GM23338 (cell line): ENCODE data around the gene BACH1. TPM values are rescaled to one million over a fixed set of nuclear protein-coding genes. Genes with fewer than 3 reads are reported as not detected.

Experiments used
- ATAC-seq: fragments of 200-7000 bp; cut with Tn5 transposase; 3 replicates; pipeline ENCODE4 v1.9.1; 2020
- DNase-seq: peaks from one replicate; pipeline ENCODE4 v3.0.0-alpha.2; 2015; ENCODE audit warnings: low spot score
- H2AFZ ChIP-seq: fragments of 200-600 bp; sonication (generic); 2 replicates; pipeline ENCODE4 v1.8.0; 2016; ENCODE audit warnings: antibody characterized with exemption, mild to moderate bottlenecking, moderate library complexity
- H3F3A ChIP-seq: fragments of 200-600 bp; sonication (generic); replicated peaks from 2 replicates; pipeline ENCODE4 v1.8.0; 2017; ENCODE audit warnings: antibody characterized with exemption, mixed run types, low read depth
- H3K27ac ChIP-seq: fragments of 200-600 bp; sonication (generic); 2 replicates; pipeline ENCODE4 v1.6.1; 2016; ENCODE audit warnings: low read depth
- H3K27me3 ChIP-seq: fragments of 200-600 bp; sonication (generic); 2 replicates; pipeline ENCODE4 v1.8.0; 2016; ENCODE audit warnings: mild to moderate bottlenecking, mixed run types, moderate library complexity; ENCODE audit not compliant: insufficient read depth
- H3K36me3 ChIP-seq: fragments of 200-600 bp; sonication (generic); 2 replicates; pipeline ENCODE4 v1.8.0; 2016; ENCODE audit warnings: mild to moderate bottlenecking; ENCODE audit not compliant: insufficient read depth
- H3K4me1 ChIP-seq: fragments of 200-600 bp; sonication (generic); 2 replicates; pipeline ENCODE4 v1.8.0; 2016; ENCODE audit warnings: mild to moderate bottlenecking, moderate library complexity; ENCODE audit not compliant: insufficient read depth
- H3K4me2 ChIP-seq: fragments of 200-600 bp; sonication (generic); 2 replicates; pipeline ENCODE4 v1.7.1; 2017; ENCODE audit warnings: mixed run types
- H3K4me3 ChIP-seq: fragments of 200-600 bp; sonication (generic); 2 replicates; pipeline ENCODE4 v1.6.1; 2016; ENCODE audit warnings: mixed run types
- H3K79me2 ChIP-seq: fragments of 200-600 bp; sonication (generic); replicated peaks from 2 replicates; pipeline ENCODE4 v1.8.0; 2017; ENCODE audit warnings: mild to moderate bottlenecking; ENCODE audit not compliant: insufficient read depth
- H3K9me2 ChIP-seq: fragments of 200-600 bp; sonication (generic); 2 replicates; pipeline ENCODE4 v1.8.0; 2017; ENCODE audit not compliant: insufficient read depth
- H4K20me1 ChIP-seq: fragments of 200-600 bp; sonication (generic); replicated peaks from 2 replicates; pipeline ENCODE4 v1.8.0; 2017; ENCODE audit warnings: mild to moderate bottlenecking; ENCODE audit not compliant: insufficient read depth
- H3K27ac Mint-ChIP-seq: 2 replicates; pipeline ENCODE4 v1.8.0; 2020; ENCODE audit warnings: inconsistent platforms, mild to moderate bottlenecking, moderate library complexity, mixed read lengths
- H3K27me3 Mint-ChIP-seq: 3 replicates; pipeline ENCODE4 v1.8.0; 2022; ENCODE audit warnings: low read depth, mild to moderate bottlenecking, moderate library complexity, mixed read lengths, inconsistent platforms; ENCODE audit not compliant: insufficient read depth, poor library complexity
- H3K36me3 Mint-ChIP-seq: 3 replicates; pipeline ENCODE4 v1.8.0; 2021; ENCODE audit warnings: low read depth, mild to moderate bottlenecking, inconsistent platforms, moderate library complexity, mixed read lengths
- H3K4me1 Mint-ChIP-seq: 3 replicates; pipeline ENCODE4 v1.8.0; 2020; ENCODE audit warnings: mild to moderate bottlenecking, inconsistent platforms, mixed read lengths
- H3K4me3 Mint-ChIP-seq: 3 replicates; pipeline ENCODE4 v1.8.0; 2021; ENCODE audit warnings: moderate library complexity, mild to moderate bottlenecking, inconsistent platforms, mixed read lengths
- H3K9me3 Mint-ChIP-seq: 3 replicates; pipeline ENCODE4 v1.8.0; 2020; ENCODE audit warnings: moderate library complexity, mild to moderate bottlenecking, inconsistent platforms, mixed read lengths
- CREB1 ChIP-seq: fragments of 250-450 bp; sonication (Bioruptor Pico); IDR thresholded peaks from 2 replicates; pipeline ENCODE4 v1.5.0; 2020; ENCODE audit warnings: low read depth, mild to moderate bottlenecking, moderate library complexity
- ETS1 ChIP-seq: IDR thresholded peaks from 2 replicates; pipeline ENCODE4 v1.6.1; 2016; ENCODE audit warnings: antibody characterized with exemption
- EZH2 ChIP-seq: fragments of 200-600 bp; sonication (generic); IDR thresholded peaks from one replicate; pipeline ENCODE4 v1.8.0; 2017; ENCODE audit warnings: antibody characterized with exemption, mild to moderate bottlenecking, low read depth; ENCODE audit not compliant: unreplicated experiment
- EZH2phosphoT487 ChIP-seq: fragments of 200-600 bp; sonication (generic); IDR thresholded peaks from one replicate; pipeline ENCODE4 v1.8.1; 2018; ENCODE audit warnings: antibody characterized with exemption; ENCODE audit not compliant: unreplicated experiment
- JUNB ChIP-seq: IDR thresholded peaks from one replicate; pipeline ENCODE4 v1.6.1; 2016; ENCODE audit warnings: antibody characterized with exemption; ENCODE audit not compliant: unreplicated experiment
- NANOG ChIP-seq: IDR thresholded peaks from 2 replicates; pipeline ENCODE4 v1.6.1; 2016; ENCODE audit warnings: antibody characterized with exemption, borderline replicate concordance
- POLR2AphosphoS5 ChIP-seq: IDR thresholded peaks from 2 replicates; pipeline ENCODE4 v1.6.1; 2016; ENCODE audit warnings: antibody characterized with exemption, low read depth
- STAT1 ChIP-seq: IDR thresholded peaks from one replicate; pipeline ENCODE4 v1.6.1; 2016; ENCODE audit warnings: antibody characterized with exemption; ENCODE audit not compliant: unreplicated experiment
- ZNF114 ChIP-seq: fragments of 250-450 bp; sonication (Bioruptor Pico); IDR thresholded peaks from 2 replicates; pipeline ENCODE4 v1.5.0; 2020; ENCODE audit warnings: mild to moderate bottlenecking, moderate library complexity
- ZNF331 ChIP-seq: fragments of 250-450 bp; sonication (Bioruptor Pico); IDR thresholded peaks from 2 replicates; pipeline ENCODE4 v1.5.0; 2020; ENCODE audit warnings: low read depth, mild to moderate bottlenecking, moderate library complexity
- polyA plus RNA-seq: library from polyadenylated mRNA; unstranded; fragments of >200 nt; fragmentation: Nextera tagmentation; extraction: Ambion mirVana; gene quantifications from 2 replicates; pipeline ENCODE4 v1.2.1, GENCODE V29; 2016
- total RNA-seq: library from RNA; depleted of rRNA; stranded (reverse); fragments of >200 nt; shearing (Covaris generic); gene quantifications from 2 replicates; pipeline ENCODE4 v1.2.3, GENCODE V29; 2014
- TF ChIP-seq, protein P1 (sequence below): fragments of 250-450 bp; sonication (Bioruptor Pico); IDR thresholded peaks from 2 replicates; pipeline ENCODE4 v1.5.0; 2020; ENCODE audit warnings: mild to moderate bottlenecking, moderate library complexity
- TF ChIP-seq, protein P2 (sequence below): IDR thresholded peaks from one replicate; pipeline ENCODE4 v1.6.1; 2018; ENCODE audit warnings: antibody characterized with exemption; ENCODE audit not compliant: unreplicated experiment

The BACH1 gene
- total and polyA plus RNA-seq, 2 experiments from 2014 or later, result 18.9 to 41.2 TPM

- H3K27ac ChIP-seq, result no peak overlapping the region
- Mint-ChIP-seq H3K9me3 (no peaks in the 10 kb centered on the region), H3K27me3 (peaks cover 3% of the 10 kb centered on the region), H3K27ac (no peak overlapping the region), H3K4me1 (peaks cover 56% of the 10 kb centered on the region), H3K36me3 (no peaks in the 10 kb centered on the region; the same call in 2 of the 3 replicates), H3K4me3 (no peak overlapping the region)
- H2AFZ ChIP-seq, result no peak overlapping the region
- no peak for ATAC-seq
- no peaks in the 10 kb centered on the region for H3K27me3 ChIP-seq
- H3K36me3 ChIP-seq, result no peaks in the 10 kb centered on the region
- no peak overlapping the region for H3K4me3 ChIP-seq
- H3F3A ChIP-seq, result no peaks in the 10 kb centered on the region
- peaks cover 54% of the 10 kb centered on the region for H4K20me1 ChIP-seq
- TF ChIP-seq JUNB, result no peak
- TF ChIP-seq, protein P1, sequence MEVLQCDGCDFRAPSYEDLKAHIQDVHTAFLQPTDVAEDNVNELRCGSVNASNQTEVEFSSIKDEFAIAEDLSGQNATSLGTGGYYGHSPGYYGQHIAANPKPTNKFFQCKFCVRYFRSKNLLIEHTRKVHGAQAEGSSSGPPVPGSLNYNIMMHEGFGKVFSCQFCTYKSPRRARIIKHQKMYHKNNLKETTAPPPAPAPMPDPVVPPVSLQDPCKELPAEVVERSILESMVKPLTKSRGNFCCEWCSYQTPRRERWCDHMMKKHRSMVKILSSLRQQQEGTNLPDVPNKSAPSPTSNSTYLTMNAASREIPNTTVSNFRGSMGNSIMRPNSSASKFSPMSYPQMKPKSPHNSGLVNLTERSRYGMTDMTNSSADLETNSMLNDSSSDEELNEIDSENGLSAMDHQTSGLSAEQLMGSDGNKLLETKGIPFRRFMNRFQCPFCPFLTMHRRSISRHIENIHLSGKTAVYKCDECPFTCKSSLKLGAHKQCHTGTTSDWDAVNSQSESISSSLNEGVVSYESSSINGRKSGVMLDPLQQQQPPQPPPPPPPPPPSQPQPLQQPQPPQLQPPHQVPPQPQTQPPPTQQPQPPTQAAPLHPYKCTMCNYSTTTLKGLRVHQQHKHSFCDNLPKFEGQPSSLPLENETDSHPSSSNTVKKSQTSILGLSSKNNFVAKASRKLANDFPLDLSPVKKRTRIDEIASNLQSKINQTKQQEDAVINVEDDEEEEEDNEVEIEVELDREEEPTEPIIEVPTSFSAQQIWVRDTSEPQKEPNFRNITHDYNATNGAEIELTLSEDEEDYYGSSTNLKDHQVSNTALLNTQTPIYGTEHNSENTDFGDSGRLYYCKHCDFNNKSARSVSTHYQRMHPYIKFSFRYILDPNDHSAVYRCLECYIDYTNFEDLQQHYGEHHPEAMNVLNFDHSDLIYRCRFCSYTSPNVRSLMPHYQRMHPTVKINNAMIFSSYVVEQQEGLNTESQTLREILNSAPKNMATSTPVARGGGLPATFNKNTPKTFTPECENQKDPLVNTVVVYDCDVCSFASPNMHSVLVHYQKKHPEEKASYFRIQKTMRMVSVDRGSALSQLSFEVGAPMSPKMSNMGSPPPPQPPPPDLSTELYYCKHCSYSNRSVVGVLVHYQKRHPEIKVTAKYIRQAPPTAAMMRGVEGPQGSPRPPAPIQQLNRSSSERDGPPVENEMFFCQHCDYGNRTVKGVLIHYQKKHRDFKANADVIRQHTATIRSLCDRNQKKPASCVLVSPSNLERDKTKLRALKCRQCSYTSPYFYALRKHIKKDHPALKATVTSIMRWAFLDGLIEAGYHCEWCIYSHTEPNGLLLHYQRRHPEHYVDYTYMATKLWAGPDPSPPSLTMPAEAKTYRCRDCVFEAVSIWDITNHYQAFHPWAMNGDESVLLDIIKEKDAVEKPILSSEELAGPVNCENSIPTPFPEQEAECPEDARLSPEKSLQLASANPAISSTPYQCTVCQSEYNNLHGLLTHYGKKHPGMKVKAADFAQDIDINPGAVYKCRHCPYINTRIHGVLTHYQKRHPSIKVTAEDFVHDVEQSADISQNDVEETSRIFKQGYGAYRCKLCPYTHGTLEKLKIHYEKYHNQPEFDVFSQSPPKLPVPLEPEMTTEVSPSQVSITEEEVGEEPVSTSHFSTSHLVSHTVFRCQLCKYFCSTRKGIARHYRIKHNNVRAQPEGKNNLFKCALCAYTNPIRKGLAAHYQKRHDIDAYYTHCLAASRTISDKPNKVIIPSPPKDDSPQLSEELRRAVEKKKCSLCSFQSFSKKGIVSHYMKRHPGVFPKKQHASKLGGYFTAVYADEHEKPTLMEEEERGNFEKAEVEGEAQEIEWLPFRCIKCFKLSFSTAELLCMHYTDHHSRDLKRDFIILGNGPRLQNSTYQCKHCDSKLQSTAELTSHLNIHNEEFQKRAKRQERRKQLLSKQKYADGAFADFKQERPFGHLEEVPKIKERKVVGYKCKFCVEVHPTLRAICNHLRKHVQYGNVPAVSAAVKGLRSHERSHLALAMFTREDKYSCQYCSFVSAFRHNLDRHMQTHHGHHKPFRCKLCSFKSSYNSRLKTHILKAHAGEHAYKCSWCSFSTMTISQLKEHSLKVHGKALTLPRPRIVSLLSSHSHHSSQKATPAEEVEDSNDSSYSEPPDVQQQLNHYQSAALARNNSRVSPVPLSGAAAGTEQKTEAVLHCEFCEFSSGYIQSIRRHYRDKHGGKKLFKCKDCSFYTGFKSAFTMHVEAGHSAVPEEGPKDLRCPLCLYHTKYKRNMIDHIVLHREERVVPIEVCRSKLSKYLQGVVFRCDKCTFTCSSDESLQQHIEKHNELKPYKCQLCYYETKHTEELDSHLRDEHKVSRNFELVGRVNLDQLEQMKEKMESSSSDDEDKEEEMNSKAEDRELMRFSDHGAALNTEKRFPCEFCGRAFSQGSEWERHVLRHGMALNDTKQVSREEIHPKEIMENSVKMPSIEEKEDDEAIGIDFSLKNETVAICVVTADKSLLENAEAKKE, result no peak
- H3K79me2 ChIP-seq, result peaks cover 100% of the 10 kb centered on the region
- no peaks in the 10 kb centered on the region for H3K9me2 ChIP-seq
- H3K4me2 ChIP-seq, result no peak overlapping the region
- peaks cover 57% of the 10 kb centered on the region for H3K4me1 ChIP-seq
- no peak for DNase-seq
These were observed 6.3 kb downstream of the BACH1 start for GRCh38 chr21:29305068-29305467.

DNA sequence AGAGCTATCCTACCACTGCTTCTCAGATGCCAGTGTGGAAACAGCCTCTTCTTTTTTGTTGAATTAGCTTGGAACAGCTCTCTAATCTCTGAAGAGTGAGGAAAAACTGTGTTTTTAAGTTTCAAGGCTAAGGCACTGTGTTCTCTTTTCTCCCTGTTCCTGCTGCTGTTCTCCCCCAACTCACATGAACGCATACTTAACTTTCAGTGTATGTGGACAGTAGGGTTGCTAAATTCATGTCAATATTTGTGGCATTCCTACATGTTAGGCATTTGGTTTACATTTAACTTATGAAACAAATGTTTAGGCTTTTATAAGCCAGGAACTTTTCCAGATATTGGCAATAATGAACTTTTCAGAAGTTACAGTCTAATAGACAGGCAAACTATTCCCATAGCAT, 6.8 kb downstream of the BACH1 start:
- Mint-ChIP-seq H3K36me3 (no peaks in the 10 kb centered on the region; the same call in 1 of the 3 replicates), H3K9me3 (no peaks in the 10 kb centered on the region), H3K4me1 (peaks cover 51% of the 10 kb centered on the region), H3K27ac (no peak overlapping the region; the same call in 1 of the 2 replicates), H3K4me3 (no peak overlapping the region), H3K27me3 (no peaks in the 10 kb centered on the region)
- ATAC-seq (no peak), DNase-seq (no peak)
- Histone ChIP-seq H3F3A (no peaks in the 10 kb centered on the region), H3K4me1 (peaks cover 57% of the 10 kb centered on the region), H3K36me3 (no peaks in the 10 kb centered on the region), H2AFZ (no peak overlapping the region), H3K79me2 (peaks cover 100% of the 10 kb centered on the region), H3K27me3 (no peaks in the 10 kb centered on the region), H3K9me2 (no peaks in the 10 kb centered on the region), H4K20me1 (peaks cover 54% of the 10 kb centered on the region), H3K4me2 (no peak overlapping the region), H3K4me3 (no peak overlapping the region), H3K27ac (no peak overlapping the region)
- TF ChIP-seq ZNF114 (CRISPR knock-in tag) (no peak), POLR2AphosphoS5 (no peak), ZNF331 (no peak), JUNB (no peak), NANOG (no peak), EZH2phosphoT487 (no peak), CREB1 (no peak), ETS1 (no peak), EZH2 (no peak), STAT1 (no peak)
- TF ChIP-seq, protein P2, sequence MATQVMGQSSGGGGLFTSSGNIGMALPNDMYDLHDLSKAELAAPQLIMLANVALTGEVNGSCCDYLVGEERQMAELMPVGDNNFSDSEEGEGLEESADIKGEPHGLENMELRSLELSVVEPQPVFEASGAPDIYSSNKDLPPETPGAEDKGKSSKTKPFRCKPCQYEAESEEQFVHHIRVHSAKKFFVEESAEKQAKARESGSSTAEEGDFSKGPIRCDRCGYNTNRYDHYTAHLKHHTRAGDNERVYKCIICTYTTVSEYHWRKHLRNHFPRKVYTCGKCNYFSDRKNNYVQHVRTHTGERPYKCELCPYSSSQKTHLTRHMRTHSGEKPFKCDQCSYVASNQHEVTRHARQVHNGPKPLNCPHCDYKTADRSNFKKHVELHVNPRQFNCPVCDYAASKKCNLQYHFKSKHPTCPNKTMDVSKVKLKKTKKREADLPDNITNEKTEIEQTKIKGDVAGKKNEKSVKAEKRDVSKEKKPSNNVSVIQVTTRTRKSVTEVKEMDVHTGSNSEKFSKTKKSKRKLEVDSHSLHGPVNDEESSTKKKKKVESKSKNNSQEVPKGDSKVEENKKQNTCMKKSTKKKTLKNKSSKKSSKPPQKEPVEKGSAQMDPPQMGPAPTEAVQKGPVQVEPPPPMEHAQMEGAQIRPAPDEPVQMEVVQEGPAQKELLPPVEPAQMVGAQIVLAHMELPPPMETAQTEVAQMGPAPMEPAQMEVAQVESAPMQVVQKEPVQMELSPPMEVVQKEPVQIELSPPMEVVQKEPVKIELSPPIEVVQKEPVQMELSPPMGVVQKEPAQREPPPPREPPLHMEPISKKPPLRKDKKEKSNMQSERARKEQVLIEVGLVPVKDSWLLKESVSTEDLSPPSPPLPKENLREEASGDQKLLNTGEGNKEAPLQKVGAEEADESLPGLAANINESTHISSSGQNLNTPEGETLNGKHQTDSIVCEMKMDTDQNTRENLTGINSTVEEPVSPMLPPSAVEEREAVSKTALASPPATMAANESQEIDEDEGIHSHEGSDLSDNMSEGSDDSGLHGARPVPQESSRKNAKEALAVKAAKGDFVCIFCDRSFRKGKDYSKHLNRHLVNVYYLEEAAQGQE, result no peak
